ENCODE data around the gene ZBTB7C.
"Not testable (repeated sequence)": the region's sequence is repeated elsewhere in the genome, so short reads cannot be mapped to it uniquely, and the experiment has no call there.

The ZBTB7C gene

GRCh38 chr18:48292229-48292628 is 117.0 kb downstream of the ZBTB7C start:
- no peak for DNase-seq (ENCODE audit: low read depth)
- H3K4me3 ChIP-seq (replicated peaks; ENCODE audit: low read depth, low read length) = no peak overlapping the region
- no peak for TF ChIP-seq CTCF (IDR thresholded peaks at IDR 0.05; ENCODE audit: low read length, missing control alignments)

- TF ChIP-seq CTCF (IDR thresholded peaks at IDR 0.05; ENCODE audit: low read length, missing control alignments) = no peak
- H3K4me3 ChIP-seq (replicated peaks; ENCODE audit: low read depth, low read length) = no peak overlapping the region
These were observed 118.8 kb downstream of the ZBTB7C start for GRCh38 chr18:48290162-48290926.

GRCh38 chr18:48284743-48285142 is 124.4 kb downstream of the ZBTB7C start:
- H3K4me3 ChIP-seq (replicated peaks; ENCODE audit: low read depth, low read length) = no peak overlapping the region
- no peak for DNase-seq (ENCODE audit: low read depth)
- TF ChIP-seq CTCF (IDR thresholded peaks at IDR 0.05; ENCODE audit: low read length, missing control alignments) = no peak

More at GRCh38 chr18:48290162-48290926, 118.8 kb downstream of the ZBTB7C start:
- DNase-seq (ENCODE audit: low read depth) = no peak

GRCh38 chr18:48284011-48284410 is 125.2 kb downstream of the ZBTB7C start:
- not testable (repeated sequence) for H3K4me3 ChIP-seq (replicated peaks; ENCODE audit: low read depth, low read length); DNase-seq (ENCODE audit: low read depth)

- not testable (repeated sequence) for DNase-seq (ENCODE audit: low read depth); H3K4me3 ChIP-seq (replicated peaks; ENCODE audit: low read depth, low read length)
These were observed 127.7 kb downstream of the ZBTB7C start for GRCh38 chr18:48281460-48281859.

- no peak for TF ChIP-seq CTCF (IDR thresholded peaks at IDR 0.05; ENCODE audit: low read length, missing control alignments)
- DNase-seq (ENCODE audit: low read depth) = no peak
These were observed 129.9 kb downstream of the ZBTB7C start for GRCh38 chr18:48279312-48279711.

GRCh38 chr18:48278081-48278480 is 131.1 kb downstream of the ZBTB7C start:
- DNase-seq (ENCODE audit: low read depth) = no peak
- H3K4me3 ChIP-seq (replicated peaks; ENCODE audit: low read depth, low read length) = no peak overlapping the region
- no peak for TF ChIP-seq CTCF (IDR thresholded peaks at IDR 0.05; ENCODE audit: low read length, missing control alignments)

More at GRCh38 chr18:48279312-48279711, 129.9 kb downstream of the ZBTB7C start:
- no peak overlapping the region for H3K4me3 ChIP-seq (replicated peaks; ENCODE audit: low read depth, low read length)

GRCh38 chr18:48274301-48274700 is 134.9 kb downstream of the ZBTB7C start:
- DNase-seq (ENCODE audit: low read depth) = no peak
- H3K4me3 ChIP-seq (replicated peaks; ENCODE audit: low read depth, low read length) = no peak overlapping the region
- no peak for TF ChIP-seq CTCF (IDR thresholded peaks at IDR 0.05; ENCODE audit: low read length, missing control alignments)

Measured in fibroblast of pulmonary artery (primary cell).